ENCODE measurements around the gene PIP5K1A.

PIP5K1A gene

GRCh38 chr1:151235235-151235634, 36.9 kb downstream of the PIP5K1A start:
- Histone ChIP-seq H3K9ac (no peak overlapping the region), H3K4me3 (no peak overlapping the region), H3K4me2 (no peak overlapping the region), H3K36me3 (peaks cover 100% of the 10 kb centered on the region in 11 experiments), H3K4me1 (peaks cover 10 to 22% (median 17%) of the 10 kb centered on the region in 10 experiments; a peak in 19 of 20 replicates), H3K27me3 (no peaks in the 10 kb centered on the region), H4K20me1 (peaks cover 0 to 67% (median 23%) of the 10 kb centered on the region in 11 experiments; a peak in 16 of 22 replicates), H3K27ac (no peak overlapping the region), H3K9me3 (replicated peaks in 1 of 11) (no peaks in the 10 kb centered on the region)
- TF ChIP-seq Cebpa-rat (IDR thresholded peaks at IDR 0.05) = no peak

GRCh38 chr1:151237678-151238466, 39.5 kb downstream of the PIP5K1A start:
- TF ChIP-seq Cebpa-rat (IDR thresholded peaks at IDR 0.05) = no peak
- Histone ChIP-seq H3K4me2 (peak overlapping the region in 9 of 11 experiments; percentile 0 to 47 (median 40); a peak in 15 of 22 replicates), H3K4me1 (peaks cover 10 to 22% (median 17%) of the 10 kb centered on the region in 10 experiments; a peak in 19 of 20 replicates), H4K20me1 (peaks cover 0 to 57% (median 8%) of the 10 kb centered on the region in 11 experiments; a peak in 9 of 22 replicates), H3K36me3 (peaks cover 99 to 100% (median 100%) of the 10 kb centered on the region in 11 experiments), H3K9ac (no peak overlapping the region), H3K27me3 (no peaks in the 10 kb centered on the region), H3K9me3 (replicated peaks in 1 of 11) (no peaks in the 10 kb centered on the region), H3K4me3 (no peak overlapping the region), H3K27ac (peak overlapping the region in 4 of 11 experiments; percentile 7 to 38 (median 13); a peak in 5 of 22 replicates)

- no peak for TF ChIP-seq Cebpa-rat (IDR thresholded peaks at IDR 0.05)
- Histone ChIP-seq H3K4me2 (peak overlapping the region in 2 of 11 experiments; percentile 41 to 43; a peak in 3 of 22 replicates), H3K27ac (peak overlapping the region in 3 of 11 experiments; percentile 7 to 38 (median 10); a peak in 4 of 22 replicates), H3K9ac (no peak overlapping the region), H3K4me3 (no peak overlapping the region), H3K9me3 (replicated peaks in 1 of 11) (no peaks in the 10 kb centered on the region), H3K4me1 (peaks cover 10 to 22% (median 17%) of the 10 kb centered on the region in 10 experiments; a peak in 19 of 20 replicates), H3K36me3 (peaks cover 99 to 100% (median 100%) of the 10 kb centered on the region in 11 experiments), H3K27me3 (no peaks in the 10 kb centered on the region), H4K20me1 (peaks cover 0 to 58% (median 8%) of the 10 kb centered on the region in 11 experiments; a peak in 9 of 22 replicates)
Observed at GRCh38 chr1:151238467-151238739, 40.1 kb downstream of the PIP5K1A start.

DNA sequence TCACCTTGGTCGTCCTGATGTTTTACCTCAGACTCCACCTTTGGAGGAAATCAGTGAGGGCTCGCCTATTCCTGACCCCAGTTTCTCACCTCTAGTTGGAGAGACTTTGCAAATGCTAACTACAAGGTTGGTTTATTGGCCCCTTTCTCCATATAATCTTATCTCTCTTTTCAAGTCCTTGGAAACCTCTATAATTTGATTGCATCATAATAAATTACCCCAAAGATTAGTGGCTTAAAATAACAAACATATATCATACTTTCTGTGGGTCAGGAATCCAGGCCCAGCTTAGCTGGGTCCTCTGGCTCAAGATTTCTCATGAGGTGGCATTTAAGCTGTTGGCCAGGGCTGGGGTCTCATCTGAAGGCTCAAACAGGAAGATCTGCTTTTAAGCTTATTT, 44.1 kb downstream of the PIP5K1A start:
- Histone ChIP-seq H3K9ac (no peak overlapping the region), H3K27me3 (no peaks in the 10 kb centered on the region), H3K4me3 (no peak overlapping the region), H3K27ac (no peak overlapping the region), H3K4me2 (no peak overlapping the region), H3K36me3 (peaks cover 99 to 100% (median 100%) of the 10 kb centered on the region in 11 experiments), H4K20me1 (peaks cover 0 to 48% (median 5%) of the 10 kb centered on the region in 11 experiments; a peak in 9 of 22 replicates), H3K9me3 (replicated peaks in 1 of 11) (no peaks in the 10 kb centered on the region), H3K4me1 (peaks cover 4 to 13% (median 9%) of the 10 kb centered on the region in 10 experiments; a peak in 19 of 20 replicates)
- TF ChIP-seq Cebpa-rat (IDR thresholded peaks at IDR 0.05) = peak in 1 of 11 experiments; percentile 48; a peak in 2 of 22 replicates

DNA sequence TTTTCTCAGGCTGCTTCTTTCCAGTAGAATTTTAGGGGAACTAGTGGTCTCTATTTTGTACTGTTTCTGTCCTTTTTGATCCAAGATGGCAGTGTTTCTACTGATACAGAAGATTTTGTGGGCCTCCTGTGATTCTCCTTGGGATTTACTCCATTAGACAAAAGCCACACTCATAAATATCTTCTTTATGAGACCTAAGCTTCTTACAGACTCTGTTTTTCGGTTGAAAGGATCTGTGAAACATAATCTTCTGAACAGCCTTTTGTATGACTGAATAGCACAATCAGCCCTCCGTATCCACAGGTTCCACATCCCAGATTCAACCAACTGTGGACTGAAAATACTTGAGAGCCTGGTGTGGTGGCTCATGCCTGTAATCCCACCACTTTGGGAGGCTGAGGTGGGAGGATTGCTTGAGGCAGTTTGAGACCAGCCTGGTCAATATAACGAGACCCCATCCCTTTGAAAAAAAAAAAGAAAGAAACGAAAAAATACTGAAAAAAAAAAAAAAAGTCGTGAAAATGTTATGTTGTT, 45.4 kb downstream of the PIP5K1A start:
- Histone ChIP-seq H3K4me3 (no peak overlapping the region), H3K27ac (no peak overlapping the region), H4K20me1 (peaks cover 0 to 37% (median 0%) of the 10 kb centered on the region in 11 experiments; a peak in 7 of 22 replicates), H3K9ac (no peak overlapping the region), H3K36me3 (peaks cover 99 to 100% (median 100%) of the 10 kb centered on the region in 11 experiments), H3K9me3 (replicated peaks in 1 of 11) (no peaks in the 10 kb centered on the region), H3K4me1 (peaks cover 0 to under 1% (median 0%) of the 10 kb centered on the region in 10 experiments; a peak in 1 of 20 replicates), H3K4me2 (no peak overlapping the region), H3K27me3 (no peaks in the 10 kb centered on the region)
- no peak for TF ChIP-seq Cebpa-rat (IDR thresholded peaks at IDR 0.05)

- H3K4me3 ChIP-seq = no peak overlapping the region
- H3K27ac ChIP-seq = no peak overlapping the region
- peaks cover 0 to 23% (median 0%) of the 10 kb centered on the region in 11 experiments; a peak in 6 of 22 replicates for H4K20me1 ChIP-seq
- H3K4me2 ChIP-seq = no peak overlapping the region
- no peak for TF ChIP-seq Cebpa-rat (IDR thresholded peaks at IDR 0.05)
- H3K4me1 ChIP-seq = no peaks in the 10 kb centered on the region
- H3K9me3 ChIP-seq (replicated peaks in 1 of 11) = no peaks in the 10 kb centered on the region
- H3K9ac ChIP-seq = no peak overlapping the region
- no peaks in the 10 kb centered on the region for H3K27me3 ChIP-seq
- peaks cover 90 to 93% (median 91%) of the 10 kb centered on the region in 11 experiments for H3K36me3 ChIP-seq
Observed at GRCh38 chr1:151246786-151247185, 48.4 kb downstream of the PIP5K1A start.

- Histone ChIP-seq H3K27ac (no peak overlapping the region), H3K4me3 (no peak overlapping the region), H3K9ac (0 out of 22 replicates have a peak overlapping the region, but pooled peaks of 1 of the 11 experiments have one; percentile 1), H3K36me3 (peaks cover 39 to 46% (median 41%) of the 10 kb centered on the region in 11 experiments), H3K4me2 (no peak overlapping the region), H4K20me1 (peaks cover 0 to 5% (median 0%) of the 10 kb centered on the region in 11 experiments; a peak in 5 of 22 replicates), H3K4me1 (peaks cover 10 to 23% (median 15%) of the 10 kb centered on the region in 10 experiments), H3K9me3 (replicated peaks in 1 of 11) (no peaks in the 10 kb centered on the region), H3K27me3 (no peaks in the 10 kb centered on the region)
- TF ChIP-seq Cebpa-rat (IDR thresholded peaks at IDR 0.05) = no peak
Observed at GRCh38 chr1:151251656-151252470, 53.5 kb downstream of the PIP5K1A start.
